GM18505 (cell line): ENCODE measurements around the gene CRYAB.
"Not testable (repeated sequence)": the region's sequence is repeated elsewhere in the genome, so short reads cannot be mapped to it uniquely, and the experiment has no call there.

Experiments
- ATAC-seq: cut with Tn5 transposase; IDR thresholded peaks from one replicate; pipeline ENCODE4 v1.9.1; 2021; ENCODE audit not compliant: unreplicated experiment
- POLR2A ChIP-seq: IDR thresholded peaks from 4 replicates; pipeline ENCODE4 v1.6.1; 2011; ENCODE audit warnings: borderline replicate concordance; ENCODE audit not compliant: insufficient read depth, insufficient read length; ENCODE audit errors: extremely low read depth

The CRYAB gene

GRCh38 chr11:111910676-111911562 lies 651 bp downstream of the CRYAB start:
- no peak for TF ChIP-seq POLR2A
- no peak for ATAC-seq

- no peak for ATAC-seq
- TF ChIP-seq POLR2A, result no peak
Observed at GRCh38 chr11:111909378-111909777, 2.2 kb downstream of the CRYAB start.

- TF ChIP-seq POLR2A, result no peak
- ATAC-seq, result no peak
Observed at GRCh38 chr11:111908639-111909305, 2.8 kb downstream of the CRYAB start.

GRCh38 chr11:111906680-111907079 lies 4.9 kb downstream of the CRYAB start:
- no peak for TF ChIP-seq POLR2A
- no peak for ATAC-seq

GRCh38 chr11:111905411-111905810 lies 6.2 kb downstream of the CRYAB start:
- ATAC-seq, result no peak
- no peak for TF ChIP-seq POLR2A

- no peak for ATAC-seq
Observed at GRCh38 chr11:111886844-111887243, 24.7 kb downstream of the CRYAB start.

GRCh38 chr11:111886032-111886431 lies 25.5 kb downstream of the CRYAB start:
- no peak for ATAC-seq

More at GRCh38 chr11:111886844-111887243, 24.7 kb downstream of the CRYAB start:
- TF ChIP-seq POLR2A, result no peak

GRCh38 chr11:111885053-111885452 lies 26.5 kb downstream of the CRYAB start:
- not testable (repeated sequence) for ATAC-seq

More at GRCh38 chr11:111886032-111886431, 25.5 kb downstream of the CRYAB start:
- TF ChIP-seq POLR2A, result no peak

- TF ChIP-seq POLR2A, result no peak
- ATAC-seq, result no peak
Observed at GRCh38 chr11:111882202-111882601, 29.4 kb downstream of the CRYAB start.

- ATAC-seq, result no peak
Observed at GRCh38 chr11:111879637-111879960, 32.0 kb downstream of the CRYAB start.

GRCh38 chr11:111878849-111879636 lies 32.5 kb downstream of the CRYAB start, which contains the start of the genes CFAP68 and FDXACB1:
Gene CFAP68, plus strand, starts transcription at chr11:111879541. Its CDS starts 20 bp downstream, at chr11:111879561.
Gene FDXACB1, minus strand, starts transcription at chr11:111879165. Its CDS starts 33 bp downstream, at chr11:111879132.
- peak; percentile 92 for ATAC-seq
- TF ChIP-seq POLR2A, result peak; percentile 72

More at GRCh38 chr11:111879637-111879960, 32.0 kb downstream of the CRYAB start:
- TF ChIP-seq POLR2A, result no peak

- ATAC-seq, result peak; percentile 15
- no peak for TF ChIP-seq POLR2A
Observed at GRCh38 chr11:111878385-111878848, 33.2 kb downstream of the CRYAB start.

- ATAC-seq, result no peak
- no peak for TF ChIP-seq POLR2A
Observed at GRCh38 chr11:111871693-111872161, 39.8 kb downstream of the CRYAB start.
